Measurements from ENCODE around the gene MYL5.

DNA sequence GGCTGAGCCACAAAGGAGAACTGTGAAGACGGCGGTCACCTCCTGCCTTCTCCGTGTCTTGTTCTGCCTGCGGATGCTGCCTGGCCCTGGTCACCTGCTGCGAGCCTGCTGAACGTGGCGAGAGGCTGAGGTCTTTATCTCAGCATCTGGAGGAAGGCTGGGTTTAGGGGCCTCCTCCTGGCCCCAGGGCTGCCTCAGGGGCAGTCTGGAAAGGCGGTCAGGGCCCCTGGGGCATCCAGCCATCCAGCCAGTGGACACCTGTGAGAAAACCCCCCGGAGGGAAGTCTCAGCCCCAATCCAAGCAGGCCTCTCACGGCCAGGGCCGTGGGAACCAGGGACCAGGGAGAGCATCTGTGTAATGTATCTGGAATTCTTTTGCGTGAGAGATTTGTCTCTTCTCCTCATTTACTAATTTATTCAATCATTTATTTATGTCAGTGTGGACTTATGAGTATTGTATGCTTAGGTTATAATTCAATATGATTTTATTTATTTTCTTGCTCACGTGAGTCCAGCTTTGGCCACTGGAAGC lies 37.6 kb upstream of the MYL5 start:
- no peak for TF ChIP-seq YY1 (IDR thresholded peaks at IDR 0.05; ENCODE audit: insufficient read depth, insufficient read length)
- TF ChIP-seq SUZ12 (IDR thresholded peaks at IDR 0.05; ENCODE audit: extremely low read depth, insufficient read depth, insufficient read length) = no peak
- no peak for TF ChIP-seq ZNF274 (IDR thresholded peaks at IDR 0.05; ENCODE audit: low read depth, low read length)
